Activated T-helper 17 cell treated with anti-CD3 and anti-CD28 coated beads, Interleukin-2, amount 50 U/mL, for 72 hours (primary cell): ENCODE results near the gene RAD9B. TPM values are rescaled to one million over a fixed set of nuclear protein-coding genes. Genes with fewer than 3 reads are reported as not detected.
A peak's percentile ranks its signal among the peaks of the same experiment; 100 is the strongest.
"Not testable (repeated sequence)": the region's sequence is repeated elsewhere in the genome, so short reads cannot be mapped to it uniquely, and the experiment has no call there.

Source experiments
- ATAC-seq: fragments of 150-1000 bp; cut with Tn5 transposase; replicated peaks from 2 replicates; pipeline ENCODE4 v1.10.0; 2021; ENCODE audit warnings: mild to moderate bottlenecking, moderate library complexity
- H3K27ac Mint-ChIP-seq: one replicate; pipeline ENCODE4 v1.8.0; 2022; ENCODE audit warnings: mixed read lengths
- H3K27me3 Mint-ChIP-seq: one replicate; pipeline ENCODE4 v1.8.0; 2022; ENCODE audit warnings: mixed read lengths
- H3K36me3 Mint-ChIP-seq: one replicate; pipeline ENCODE4 v1.8.0; 2022; ENCODE audit warnings: low read depth, mild to moderate bottlenecking, mixed read lengths
- H3K4me1 Mint-ChIP-seq: one replicate; pipeline ENCODE4 v1.8.0; 2022; ENCODE audit warnings: mixed read lengths
- H3K4me3 Mint-ChIP-seq: one replicate; pipeline ENCODE4 v1.8.0; 2022; ENCODE audit warnings: mild to moderate bottlenecking, mixed read lengths
- H3K9me3 Mint-ChIP-seq: one replicate; pipeline ENCODE4 v1.8.0; 2022; ENCODE audit warnings: mixed read lengths
- total RNA-seq, 2 donors: library from RNA; stranded (reverse); gene quantifications; one replicate each; pipeline ENCODE4 v1.2.3, GENCODE V29; 2022

Gene RAD9B
- total RNA-seq, 2 donors from 2014 or later, result 1.5 to 2.5 TPM

DNA sequence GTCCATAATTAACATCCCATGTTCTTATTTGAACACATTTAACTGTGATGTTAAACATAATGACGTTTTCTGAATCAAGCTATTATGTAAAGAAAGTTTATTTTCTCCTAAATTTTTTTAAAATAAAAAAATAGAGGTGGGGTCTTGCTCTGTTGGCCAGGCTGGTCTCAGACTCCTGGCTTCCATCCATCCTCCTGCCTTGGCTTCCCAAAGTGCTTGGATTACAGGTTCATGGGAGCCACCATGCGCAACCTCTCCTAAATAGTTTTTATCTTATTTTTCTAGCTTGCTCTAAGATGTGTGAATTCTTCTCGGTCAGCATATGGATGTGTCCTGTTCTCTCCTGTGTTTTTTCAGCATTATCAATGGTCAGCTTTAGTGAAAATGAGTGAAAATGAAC is 3.2 kb downstream of the RAD9B start:
- H3K27me3 Mint-ChIP-seq, result no peaks in the 10 kb centered on the region
- peaks cover 4% of the 10 kb centered on the region for H3K9me3 Mint-ChIP-seq
- no peak overlapping the region for H3K4me3 Mint-ChIP-seq
- peaks cover 9% of the 10 kb centered on the region for H3K4me1 Mint-ChIP-seq
- peaks cover 23% of the 10 kb centered on the region for H3K36me3 Mint-ChIP-seq
- no peak for ATAC-seq
- no peak overlapping the region for H3K27ac Mint-ChIP-seq

DNA sequence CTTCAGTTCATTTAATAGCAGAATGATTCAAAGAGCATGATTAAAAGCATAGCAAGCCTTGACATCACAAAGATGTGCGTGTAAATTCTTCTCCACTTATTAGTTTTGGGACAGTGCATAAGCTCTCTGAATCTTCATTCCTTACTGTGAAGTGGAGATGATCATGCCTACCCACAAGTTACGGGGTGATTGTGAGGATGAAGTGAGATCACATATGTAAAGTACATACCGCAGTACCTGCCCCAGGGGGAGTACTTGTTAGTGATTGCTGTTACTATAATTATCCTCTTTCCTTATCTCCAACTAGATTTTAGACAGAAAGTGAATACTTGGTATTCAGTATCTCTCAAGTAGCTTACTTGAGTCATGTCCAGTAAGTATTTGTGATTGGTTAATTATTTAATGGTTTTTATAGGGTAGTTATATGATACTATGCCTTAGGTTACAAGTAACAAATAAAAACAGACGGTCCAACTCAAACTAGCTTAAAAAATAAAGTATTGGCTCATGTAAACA is 6.0 kb downstream of the RAD9B start:
- Mint-ChIP-seq H3K9me3 (no peaks in the 10 kb centered on the region), H3K27me3 (no peaks in the 10 kb centered on the region), H3K4me3 (no peak overlapping the region), H3K4me1 (no peaks in the 10 kb centered on the region), H3K36me3 (no peaks in the 10 kb centered on the region), H3K27ac (no peak overlapping the region)
- no peak for ATAC-seq

DNA sequence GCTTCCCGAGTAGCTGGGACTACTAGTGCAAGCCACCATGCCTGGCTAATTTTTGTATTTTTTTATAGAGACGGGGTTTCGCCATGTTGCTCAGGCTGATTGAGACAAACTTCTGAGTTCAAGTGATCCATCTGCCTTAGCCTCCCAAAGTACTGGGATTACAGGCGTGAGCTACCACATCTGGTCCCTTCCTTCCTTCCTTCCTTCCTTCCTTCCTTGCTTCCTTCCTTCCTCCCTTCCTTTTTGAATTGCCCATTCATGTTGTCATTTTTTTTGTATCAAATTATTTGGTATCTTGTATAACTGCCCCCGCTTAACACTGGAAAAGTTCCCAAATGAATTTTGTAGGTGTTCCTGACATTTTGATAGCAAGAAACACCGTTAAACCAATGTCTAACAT is 11.7 kb downstream of the RAD9B start:
- Mint-ChIP-seq H3K4me1 (no peaks in the 10 kb centered on the region), H3K4me3 (no peak overlapping the region), H3K27ac (no peak overlapping the region), H3K36me3 (no peaks in the 10 kb centered on the region), H3K9me3 (no peaks in the 10 kb centered on the region), H3K27me3 (no peaks in the 10 kb centered on the region)
- no peak for ATAC-seq

- no peaks in the 10 kb centered on the region for H3K9me3 Mint-ChIP-seq
- no peak overlapping the region for H3K27ac Mint-ChIP-seq
- H3K27me3 Mint-ChIP-seq, result no peaks in the 10 kb centered on the region
- no peaks in the 10 kb centered on the region for H3K36me3 Mint-ChIP-seq
- no peaks in the 10 kb centered on the region for H3K4me1 Mint-ChIP-seq
- no peak overlapping the region for H3K4me3 Mint-ChIP-seq
- ATAC-seq, result no peak
Observed at GRCh38 chr12:110514363-110514762, 12.2 kb downstream of the RAD9B start.

- no peaks in the 10 kb centered on the region for H3K36me3 Mint-ChIP-seq
- no peak overlapping the region for H3K4me3 Mint-ChIP-seq
- H3K27me3 Mint-ChIP-seq, result no peaks in the 10 kb centered on the region
- no peaks in the 10 kb centered on the region for H3K9me3 Mint-ChIP-seq
- H3K4me1 Mint-ChIP-seq, result peaks cover 5% of the 10 kb centered on the region
- H3K27ac Mint-ChIP-seq, result no peak overlapping the region
- no peak for ATAC-seq
Observed at GRCh38 chr12:110516995-110517394, 14.9 kb downstream of the RAD9B start.

DNA sequence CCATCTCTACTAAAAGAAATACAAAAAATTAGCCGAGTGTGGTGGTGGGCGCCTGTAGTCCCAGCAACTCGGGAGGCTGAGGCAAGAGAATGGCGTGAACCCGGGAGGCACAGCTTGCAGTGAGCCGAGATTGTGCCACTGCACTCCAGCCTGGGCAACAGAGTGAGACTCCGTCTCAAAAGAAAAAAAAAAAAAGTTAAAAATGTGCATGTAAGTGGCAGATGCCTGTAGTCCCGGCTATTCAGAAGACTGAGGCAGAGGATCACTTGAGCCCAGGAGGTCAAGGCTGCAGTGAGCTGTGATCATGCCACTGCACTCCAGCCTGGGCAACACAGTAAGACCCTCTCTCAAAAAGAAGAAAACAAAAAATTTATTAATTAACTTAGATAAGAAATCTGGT is 15.9 kb downstream of the RAD9B start:
- not testable (repeated sequence) for H3K9me3 Mint-ChIP-seq, H3K27me3 Mint-ChIP-seq, H3K36me3 Mint-ChIP-seq, H3K4me1 Mint-ChIP-seq, H3K27ac Mint-ChIP-seq, H3K4me3 Mint-ChIP-seq, ATAC-seq

- not testable (repeated sequence) for H3K27me3 Mint-ChIP-seq, H3K4me1 Mint-ChIP-seq, H3K36me3 Mint-ChIP-seq, H3K9me3 Mint-ChIP-seq
- peak overlapping the region; percentile 42 for H3K4me3 Mint-ChIP-seq
- peak; percentile 92 for ATAC-seq
- peak overlapping the region; percentile 62 for H3K27ac Mint-ChIP-seq
Observed at GRCh38 chr12:110520876-110521712, 19.0 kb downstream of the RAD9B start.

GRCh38 chr12:110528277-110528839 is 26.2 kb downstream of the RAD9B start:
- Mint-ChIP-seq H3K9me3 (no peaks in the 10 kb centered on the region), H3K4me1 (peaks cover 11% of the 10 kb centered on the region), H3K27me3 (no peaks in the 10 kb centered on the region), H3K4me3 (no peak overlapping the region), H3K27ac (no peak overlapping the region), H3K36me3 (peaks cover 39% of the 10 kb centered on the region)
- ATAC-seq, result no peak

- ATAC-seq, result no peak
- no peaks in the 10 kb centered on the region for H3K27me3 Mint-ChIP-seq
- no peak overlapping the region for H3K27ac Mint-ChIP-seq
- H3K36me3 Mint-ChIP-seq, result peaks cover 59% of the 10 kb centered on the region
- H3K4me3 Mint-ChIP-seq, result no peak overlapping the region
- H3K4me1 Mint-ChIP-seq, result peaks cover 17% of the 10 kb centered on the region
- H3K9me3 Mint-ChIP-seq, result no peaks in the 10 kb centered on the region
Observed at GRCh38 chr12:110530511-110530910, 28.4 kb downstream of the RAD9B start.

- Mint-ChIP-seq H3K27me3 (no peaks in the 10 kb centered on the region), H3K27ac (peak overlapping the region; percentile 36), H3K9me3 (no peaks in the 10 kb centered on the region), H3K4me3 (no peak overlapping the region), H3K4me1 (peaks cover 17% of the 10 kb centered on the region), H3K36me3 (peaks cover 72% of the 10 kb centered on the region)
- ATAC-seq, result peak; percentile 88
Observed at GRCh38 chr12:110531741-110532333, 29.7 kb downstream of the RAD9B start.

DNA sequence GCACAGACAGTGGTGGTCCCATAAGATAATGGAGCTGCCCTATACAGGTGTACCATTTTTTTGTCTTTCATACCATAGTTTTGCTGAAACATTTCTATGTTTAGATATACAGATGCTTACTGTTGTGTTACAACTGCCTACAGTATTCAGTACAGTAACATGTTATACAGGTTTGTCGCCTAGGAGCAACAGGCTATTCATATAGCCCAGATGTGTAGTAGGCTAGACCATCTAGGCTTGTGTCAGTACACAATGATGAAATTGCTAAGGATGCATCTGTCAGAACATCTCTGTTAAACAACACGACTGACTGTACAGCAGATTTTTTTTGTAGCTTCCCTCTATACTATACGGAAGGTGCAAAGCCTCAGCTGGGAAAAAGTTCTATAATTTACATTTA is 30.5 kb downstream of the RAD9B start:
- Mint-ChIP-seq H3K27ac (no peak overlapping the region), H3K9me3 (no peaks in the 10 kb centered on the region), H3K36me3 (peaks cover 81% of the 10 kb centered on the region), H3K27me3 (no peaks in the 10 kb centered on the region), H3K4me1 (peaks cover 17% of the 10 kb centered on the region), H3K4me3 (no peak overlapping the region)
- ATAC-seq, result no peak

DNA sequence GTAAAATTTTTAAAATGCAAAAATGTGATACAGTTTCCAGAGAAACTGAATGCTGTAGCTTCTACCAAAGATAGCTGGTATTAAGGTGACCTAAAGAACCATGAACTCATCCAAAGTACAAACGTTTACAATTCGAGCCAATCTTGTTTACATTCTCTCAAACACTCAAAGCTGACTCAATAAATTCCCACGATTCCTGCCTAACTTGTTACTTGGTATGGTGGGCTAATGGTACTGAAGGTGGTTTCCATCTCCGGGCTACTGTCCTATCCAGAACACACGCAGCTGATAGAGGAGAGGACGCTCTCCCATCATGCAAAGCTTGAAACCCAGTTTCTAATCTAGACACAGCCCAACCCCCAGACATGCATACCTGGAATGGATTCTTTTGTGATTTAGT is 31.5 kb downstream of the RAD9B start:
- Mint-ChIP-seq H3K4me1 (peaks cover 17% of the 10 kb centered on the region), H3K36me3 (peaks cover 90% of the 10 kb centered on the region), H3K27ac (no peak overlapping the region), H3K4me3 (no peak overlapping the region), H3K27me3 (no peaks in the 10 kb centered on the region), H3K9me3 (no peaks in the 10 kb centered on the region)
- no peak for ATAC-seq

GRCh38 chr12:110534811-110535210 is 32.7 kb downstream of the RAD9B start:
- H3K4me1 Mint-ChIP-seq, result peaks cover 23% of the 10 kb centered on the region
- H3K27me3 Mint-ChIP-seq, result no peaks in the 10 kb centered on the region
- peaks cover 90% of the 10 kb centered on the region for H3K36me3 Mint-ChIP-seq
- no peak for ATAC-seq
- no peak overlapping the region for H3K27ac Mint-ChIP-seq
- no peak overlapping the region for H3K4me3 Mint-ChIP-seq
- H3K9me3 Mint-ChIP-seq, result no peaks in the 10 kb centered on the region

DNA sequence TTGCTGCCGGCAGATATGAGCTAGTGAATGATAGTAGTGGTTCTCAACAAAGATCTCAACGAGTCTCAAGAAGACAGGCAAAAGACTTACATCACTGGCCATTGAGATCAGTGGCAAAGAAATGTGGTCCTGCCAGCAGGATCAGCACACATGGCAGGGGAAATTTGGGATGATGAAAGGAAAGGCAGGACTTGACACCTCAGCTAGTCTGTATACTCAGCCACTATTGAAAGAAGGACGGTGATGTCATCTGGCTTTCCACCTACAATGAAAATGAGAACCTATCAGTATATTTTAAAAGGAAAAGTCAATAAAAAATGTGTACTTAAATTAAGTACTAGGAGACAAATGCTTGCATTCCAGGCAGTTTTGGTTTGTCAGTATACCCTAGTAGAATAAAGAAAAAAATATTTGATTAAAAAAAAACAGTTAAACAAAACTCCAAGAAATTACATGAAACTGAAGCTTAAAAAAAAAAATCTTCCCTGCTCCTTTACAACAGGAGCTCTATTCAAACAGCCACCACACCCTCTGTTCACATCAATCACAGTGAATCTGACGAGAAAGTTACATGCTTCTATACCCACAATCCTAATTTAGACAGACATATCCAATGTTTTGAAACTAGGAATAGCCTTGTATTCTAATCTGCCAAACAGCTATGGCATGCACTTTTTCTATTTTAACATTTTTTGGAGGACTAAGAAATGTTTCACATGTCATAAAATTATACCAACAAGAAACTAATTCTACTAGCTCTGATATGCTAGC is 34.9 kb downstream of the RAD9B start:
- H3K4me3 Mint-ChIP-seq, result no peak overlapping the region
- ATAC-seq, result no peak
- H3K27me3 Mint-ChIP-seq, result no peaks in the 10 kb centered on the region
- peaks cover 17% of the 10 kb centered on the region for H3K4me1 Mint-ChIP-seq
- H3K36me3 Mint-ChIP-seq, result peaks cover 93% of the 10 kb centered on the region
- no peak overlapping the region for H3K27ac Mint-ChIP-seq
- H3K9me3 Mint-ChIP-seq, result no peaks in the 10 kb centered on the region
